A172 (cell line): ENCODE results near the gene ECI1. TPM values are rescaled to one million over a fixed set of nuclear protein-coding genes. Genes with fewer than 3 reads are reported as not detected.
"Not testable (repeated sequence)": the region's sequence is repeated elsewhere in the genome, so short reads cannot be mapped to it uniquely, and the experiment has no call there.

Experiments used
- DNase-seq: peaks from one replicate; pipeline ENCODE4 v3.0.0-alpha.2; 2015; ENCODE audit warnings: low spot score
- total RNA-seq: library from RNA; depleted of rRNA; stranded (reverse); fragments of >200 nt; shearing (Covaris generic); gene quantifications from 2 replicates; pipeline ENCODE4 v1.2.3, GENCODE V29; 2014

The ECI1 gene
- total RNA-seq, 1 experiment from 2014 or later: 50.6 TPM

DNA sequence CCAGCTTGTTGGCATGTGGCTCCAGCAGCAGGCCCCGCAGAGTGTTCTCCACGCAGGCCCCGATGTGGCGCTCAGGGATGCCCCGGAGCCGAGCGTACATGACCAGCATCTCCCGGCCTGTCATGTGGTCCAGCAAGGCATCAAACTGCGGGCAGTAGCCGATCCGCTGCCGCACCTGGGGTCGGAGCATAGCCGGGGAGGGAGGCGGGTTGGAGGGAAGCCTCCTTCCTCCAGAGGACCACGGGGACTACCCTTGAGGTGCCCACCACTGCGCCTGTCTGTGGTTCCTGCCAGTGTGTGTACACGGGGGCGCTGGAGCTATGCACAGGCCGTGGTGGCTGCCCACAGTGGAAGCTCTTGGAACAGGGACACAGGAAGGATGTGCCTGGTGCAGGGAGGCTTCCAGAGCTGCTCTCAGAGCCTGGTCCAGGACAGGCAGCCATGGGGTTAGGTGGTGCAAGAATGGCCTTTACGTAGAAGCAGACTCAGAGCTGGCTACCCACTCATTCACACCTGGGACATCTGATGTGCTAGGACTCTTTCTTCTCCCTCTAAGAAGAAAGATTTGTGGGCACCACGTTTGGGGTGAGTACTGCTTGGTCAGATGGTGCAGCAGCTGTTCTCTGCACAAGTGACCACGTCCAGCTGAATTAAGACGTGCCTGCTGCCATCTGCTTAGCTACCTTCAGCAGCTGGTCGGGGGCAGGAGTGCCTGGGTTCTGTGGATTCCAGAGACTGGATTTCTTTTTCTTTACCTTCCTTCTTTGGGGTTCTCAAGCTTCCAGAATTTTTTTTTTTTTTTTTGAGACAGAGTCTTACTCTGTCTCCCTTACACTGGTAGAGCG, 27.8 kb upstream of the ECI1 start:
- no peak for DNase-seq

DNA sequence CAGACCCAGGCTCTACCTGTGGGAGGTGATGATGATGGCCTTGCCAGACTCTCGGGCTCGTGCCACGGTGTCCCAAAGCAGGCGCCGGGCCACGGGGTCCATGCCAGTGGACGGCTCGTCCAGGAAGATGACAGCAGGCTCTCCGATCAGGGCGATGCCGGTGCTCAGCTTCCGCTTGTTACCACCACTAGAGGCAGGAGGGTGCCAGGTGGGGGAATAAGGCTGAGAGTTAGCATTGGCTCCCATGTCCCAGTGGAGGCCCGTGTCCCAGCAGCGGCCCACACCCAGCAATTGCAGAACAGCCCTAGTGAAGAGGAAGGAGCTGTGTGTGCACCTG, 26.9 kb upstream of the ECI1 start:
- DNase-seq: no peak

DNA sequence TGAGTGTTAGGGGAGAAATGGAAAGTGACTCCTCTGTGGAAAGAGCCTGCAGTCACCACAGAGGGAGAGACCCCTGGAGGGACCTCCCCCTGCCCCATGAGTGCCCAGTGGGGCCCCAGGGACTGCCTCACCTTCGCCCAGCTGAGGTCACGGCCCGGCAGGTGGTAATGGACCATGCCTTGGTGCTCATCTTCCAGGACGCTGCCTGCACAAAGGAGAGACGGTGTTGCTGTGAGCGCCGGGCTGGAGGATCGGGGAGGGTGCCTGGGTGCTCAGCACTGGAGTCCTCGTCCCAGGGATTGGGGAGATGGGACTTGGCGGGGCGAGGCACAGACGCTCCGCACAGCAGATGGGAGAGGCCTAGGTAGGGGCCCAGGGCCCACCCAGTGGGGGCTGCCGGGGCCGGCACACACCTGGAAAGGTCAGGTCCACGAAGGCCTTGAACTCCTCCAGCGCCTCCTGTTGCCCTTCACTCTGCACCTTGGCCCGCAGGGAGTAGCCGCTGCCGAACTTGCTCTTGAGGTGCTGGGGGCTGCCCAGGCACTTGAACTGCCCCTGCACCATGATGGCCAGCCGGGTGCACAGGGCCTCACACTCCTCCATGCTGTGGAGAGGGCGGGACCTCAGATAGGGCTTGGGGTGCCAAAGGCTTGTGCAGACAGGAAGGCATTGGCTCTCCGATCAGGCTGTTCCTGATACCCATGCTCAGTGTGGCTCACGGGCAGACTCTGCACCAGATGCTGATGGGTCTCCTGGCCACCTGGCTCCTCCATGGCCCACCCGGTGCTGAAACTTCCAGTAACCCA, 26.3 kb upstream of the ECI1 start:
- no peak for DNase-seq

DNA sequence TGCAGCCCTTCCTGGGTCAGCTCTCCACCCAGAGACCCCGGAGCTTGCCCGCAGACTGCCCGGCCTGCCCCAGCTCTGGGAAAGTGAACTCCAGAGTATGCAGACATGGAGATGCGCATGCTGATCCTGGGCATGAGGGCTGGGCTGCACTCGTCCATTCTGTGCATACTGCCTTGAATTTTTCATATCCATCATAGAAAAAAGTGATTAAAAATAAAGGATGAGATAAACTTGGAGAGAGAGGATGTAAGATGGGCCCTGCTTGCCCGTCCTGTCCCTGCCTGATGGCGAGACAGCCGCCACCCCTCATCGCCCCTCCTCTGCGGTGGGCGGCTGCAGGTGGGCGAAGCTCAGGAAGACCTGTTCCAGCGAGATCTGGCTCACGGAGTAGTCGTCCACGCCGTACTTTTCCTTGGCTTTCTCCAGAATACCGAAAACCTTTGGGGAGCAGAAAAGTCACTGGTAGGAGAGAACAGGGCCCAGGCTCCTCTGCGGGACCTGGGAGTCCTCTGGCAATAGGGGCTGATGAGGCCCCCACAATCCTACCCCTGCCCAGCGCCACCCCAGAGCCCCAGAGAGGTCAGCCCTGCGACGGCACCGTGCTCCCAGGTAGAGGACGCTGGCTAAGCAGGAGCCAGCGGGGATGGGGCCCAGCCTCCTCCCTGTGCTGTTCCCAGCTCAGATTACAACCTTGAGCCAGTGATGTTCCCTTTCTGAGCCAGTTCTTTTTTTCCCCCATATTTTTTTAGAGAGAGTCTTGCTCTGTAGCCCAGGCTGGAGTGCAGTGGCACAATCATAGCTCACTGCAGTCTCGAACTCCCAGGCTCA, 25.2 kb upstream of the ECI1 start:
- DNase-seq: no peak

DNA sequence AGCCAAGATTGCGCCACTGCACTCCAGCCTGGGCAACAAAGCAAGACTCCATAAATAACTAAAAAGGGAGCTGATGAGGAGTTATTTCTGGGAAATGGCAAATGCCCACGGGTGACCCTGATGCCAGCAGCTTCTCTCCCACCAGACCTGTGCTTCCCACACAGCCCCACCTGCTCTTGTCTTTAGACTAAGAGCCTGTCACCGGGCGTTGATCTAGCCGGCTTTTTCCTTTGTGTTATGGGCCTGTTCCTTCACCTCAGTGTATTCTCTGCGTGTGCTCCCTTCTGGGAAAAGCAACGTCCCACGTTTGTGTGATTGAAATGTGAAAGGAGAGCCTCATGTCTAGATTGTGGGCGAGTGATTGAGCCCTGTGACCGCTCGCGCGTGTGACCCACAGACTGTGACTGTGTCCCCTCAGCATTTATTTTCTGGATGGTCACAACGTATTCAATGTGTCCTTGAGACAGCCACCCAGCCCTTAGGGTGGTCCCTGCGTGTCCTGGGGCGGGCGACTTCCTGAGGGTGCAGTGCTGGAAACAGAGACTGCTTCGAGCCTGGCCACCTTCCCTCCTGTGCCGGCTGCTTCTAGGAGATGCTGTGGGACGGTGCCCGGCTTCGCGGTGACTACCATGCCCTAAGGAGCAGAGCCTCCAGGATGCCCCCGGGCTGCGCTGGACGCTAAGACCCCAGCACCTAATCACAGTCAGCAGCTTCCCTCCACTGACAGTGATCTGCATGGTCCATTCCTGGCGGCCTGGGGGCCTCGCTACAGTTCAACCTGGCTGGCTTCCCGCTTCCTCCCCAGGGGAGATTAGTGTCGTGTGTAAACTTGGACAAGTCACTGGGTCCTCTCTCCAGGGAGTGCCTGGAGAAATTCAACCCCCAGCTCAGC, 24.3 kb upstream of the ECI1 start:
- no peak for DNase-seq

DNA sequence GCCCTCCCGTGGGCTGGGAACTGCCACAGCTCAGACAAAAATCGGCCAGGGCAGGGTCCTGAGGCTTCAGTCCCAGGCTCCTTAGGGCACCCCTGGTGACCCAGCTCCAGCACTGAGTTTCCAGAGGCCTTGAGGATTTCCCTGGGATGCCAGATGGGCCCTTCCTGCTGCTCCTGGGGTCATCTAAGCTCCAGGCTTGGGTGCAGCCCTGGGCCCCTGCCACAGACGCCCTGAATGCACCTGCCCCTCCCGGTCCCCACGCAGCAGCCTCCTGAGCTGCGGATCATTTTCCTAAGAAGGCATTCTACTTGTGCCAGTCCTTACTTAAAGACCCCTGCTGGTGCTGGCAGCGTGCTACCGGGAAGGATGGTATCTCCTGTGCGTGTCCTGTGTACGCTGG, 22.5 kb upstream of the ECI1 start:
- DNase-seq: no peak

DNA sequence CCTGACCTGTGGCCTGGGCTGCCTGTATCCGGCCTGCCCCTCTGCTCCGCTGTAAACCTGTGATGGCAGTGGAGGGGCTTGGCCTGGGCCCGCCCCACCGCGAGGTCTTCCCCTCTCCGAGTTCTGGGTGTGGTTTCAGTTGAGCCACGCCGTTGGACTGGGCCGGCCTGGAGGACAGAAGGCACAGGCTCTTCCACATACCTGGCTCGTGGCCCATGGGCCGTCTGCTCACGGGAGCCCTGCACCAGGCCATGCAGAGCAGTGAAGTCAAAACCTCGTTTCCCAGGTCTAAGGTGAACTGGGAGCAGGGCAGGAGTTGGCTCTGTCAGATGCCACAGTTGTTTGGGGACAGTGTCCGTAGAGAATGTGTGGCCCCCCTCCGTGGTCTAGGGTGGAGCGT, 22.1 kb upstream of the ECI1 start:
- DNase-seq: no peak

DNA sequence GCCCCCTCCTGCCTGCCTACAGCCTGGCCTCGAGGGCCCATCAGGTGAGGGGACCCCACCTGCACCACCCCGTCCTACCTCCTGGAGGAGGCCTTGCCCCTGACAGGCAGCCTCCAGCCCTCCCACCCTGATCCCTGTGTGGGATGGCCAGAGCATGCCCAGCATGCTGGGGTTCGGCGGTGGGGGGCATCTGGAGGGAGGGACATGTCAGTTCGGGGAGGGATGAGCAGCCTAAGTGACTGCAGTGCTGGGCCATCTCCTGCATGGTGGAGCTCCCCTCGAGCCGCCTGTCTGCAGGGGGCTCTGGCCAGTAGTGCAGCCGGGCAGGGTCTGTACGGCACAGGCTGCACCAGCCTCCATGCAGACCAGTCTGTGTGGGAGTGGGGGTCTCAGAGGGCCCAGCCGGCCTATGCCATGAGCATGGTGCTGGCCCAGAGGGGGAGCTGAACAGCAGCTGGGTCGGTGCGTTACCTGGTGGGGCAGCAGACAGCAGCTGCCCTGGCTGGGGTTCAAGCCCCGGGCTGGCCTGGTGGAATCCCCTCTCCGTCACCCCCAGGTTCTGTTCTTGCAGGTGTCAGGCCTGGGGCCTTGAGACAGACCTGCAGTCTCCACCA, 20.6 kb upstream of the ECI1 start:
- DNase-seq: no peak

DNA sequence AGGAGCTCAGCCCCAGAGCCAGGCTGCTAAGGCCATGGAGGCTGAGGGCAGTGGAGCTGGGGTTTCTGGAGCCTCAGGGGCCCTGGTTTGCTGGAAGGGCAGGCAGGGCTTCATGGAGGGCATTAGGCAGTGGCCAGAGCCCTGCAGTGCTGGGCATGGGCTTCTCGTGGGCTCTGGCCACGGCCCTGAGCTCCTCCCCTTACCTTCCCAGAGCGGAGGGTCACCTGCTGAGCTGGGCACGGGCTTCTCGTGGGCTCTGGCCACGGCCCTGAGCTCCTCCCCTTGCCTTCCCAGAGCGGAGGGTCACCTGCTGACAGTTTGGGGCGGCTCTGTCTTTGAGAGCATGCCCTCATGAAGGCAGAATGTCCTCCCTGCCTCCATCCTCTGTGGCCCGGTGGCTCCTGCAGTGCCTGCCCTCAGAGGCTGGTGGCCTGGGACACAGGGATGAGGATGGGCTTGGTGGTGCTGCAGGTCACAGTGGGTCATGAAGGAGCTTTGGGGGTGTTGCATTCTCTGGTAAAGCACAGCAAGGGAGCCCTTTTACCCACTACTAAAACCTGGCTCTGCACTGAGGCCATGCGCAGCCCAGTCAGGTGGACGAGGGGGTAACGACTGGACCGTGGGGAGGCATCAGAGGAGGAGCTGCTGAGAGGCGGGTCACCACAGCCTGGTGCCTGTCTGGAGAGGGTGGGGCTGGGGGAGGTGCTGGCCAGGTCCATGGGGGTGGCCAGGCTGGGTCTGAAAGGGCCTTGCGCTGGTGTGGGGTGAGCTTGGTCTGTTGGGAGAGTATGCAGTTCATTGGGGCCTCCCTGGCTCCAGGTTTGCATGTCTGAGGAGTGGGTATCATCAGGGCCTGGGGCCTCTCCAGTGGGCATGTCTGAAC, 19.4 kb upstream of the ECI1 start:
- no peak for DNase-seq

DNA sequence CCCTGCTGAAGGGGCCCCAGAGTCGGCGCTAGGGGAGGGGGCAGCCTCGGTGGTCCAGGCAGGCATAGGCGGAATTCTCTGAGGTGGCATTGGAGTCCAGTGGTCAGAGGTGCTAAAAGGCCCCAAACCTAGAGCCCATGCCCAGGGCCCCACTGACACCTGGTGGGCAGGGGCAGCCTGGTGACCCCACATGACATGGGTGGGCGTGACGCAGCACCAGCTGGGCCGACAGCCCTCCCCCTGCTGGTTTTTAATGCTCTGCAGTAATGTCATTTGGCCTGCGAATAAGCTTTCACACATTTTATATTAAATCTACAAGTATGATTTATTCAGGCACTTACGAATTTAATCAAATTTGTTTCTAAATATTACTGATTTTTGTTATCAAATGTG, 18.7 kb upstream of the ECI1 start:
- DNase-seq: no peak

DNA sequence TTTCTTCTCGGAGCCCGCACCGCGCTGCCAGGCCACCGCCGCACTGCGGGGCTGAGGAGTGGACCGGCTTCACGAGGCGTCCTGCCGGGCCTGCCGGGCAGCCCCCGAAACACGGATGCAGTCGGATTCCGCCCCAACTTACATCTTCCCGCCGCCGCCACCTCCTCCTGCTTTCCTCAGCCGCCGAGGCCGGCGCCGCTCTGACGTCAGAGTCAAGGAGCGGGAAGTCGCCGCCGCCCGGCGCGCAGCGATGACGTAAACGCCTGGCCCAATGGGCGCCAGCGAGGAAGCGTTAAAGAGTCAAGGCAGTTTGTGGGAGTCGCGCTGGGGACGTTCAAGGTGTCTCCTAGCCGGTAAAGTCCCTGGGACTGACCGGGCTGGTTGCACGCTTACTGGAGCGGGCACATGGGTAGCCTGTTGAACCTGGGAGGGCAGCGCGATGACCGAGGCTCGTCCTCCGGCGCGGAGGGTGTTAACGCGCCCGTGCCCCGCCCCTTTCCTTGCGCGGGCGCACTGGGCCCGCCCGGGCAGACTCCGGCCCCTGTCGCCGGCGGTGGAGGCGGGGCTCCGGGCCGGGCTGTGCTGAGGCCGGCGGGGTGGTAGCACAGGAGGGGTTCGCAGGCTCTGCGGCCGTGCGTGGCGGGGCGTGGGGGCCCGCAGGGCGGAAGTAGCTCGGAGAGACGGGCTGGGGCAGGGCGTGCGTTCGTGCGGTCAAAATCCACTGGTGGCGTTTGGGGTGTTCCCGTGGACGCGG, 16.7 kb upstream of the ECI1 start, which contains the start of gene RNPS1:
Gene RNPS1, minus strand, starts transcription at position 214 of the 754 bp plus-strand sequence. CDS start 3,483 bp downstream, outside the sequence.
- peak; percentile 85 for DNase-seq

DNA sequence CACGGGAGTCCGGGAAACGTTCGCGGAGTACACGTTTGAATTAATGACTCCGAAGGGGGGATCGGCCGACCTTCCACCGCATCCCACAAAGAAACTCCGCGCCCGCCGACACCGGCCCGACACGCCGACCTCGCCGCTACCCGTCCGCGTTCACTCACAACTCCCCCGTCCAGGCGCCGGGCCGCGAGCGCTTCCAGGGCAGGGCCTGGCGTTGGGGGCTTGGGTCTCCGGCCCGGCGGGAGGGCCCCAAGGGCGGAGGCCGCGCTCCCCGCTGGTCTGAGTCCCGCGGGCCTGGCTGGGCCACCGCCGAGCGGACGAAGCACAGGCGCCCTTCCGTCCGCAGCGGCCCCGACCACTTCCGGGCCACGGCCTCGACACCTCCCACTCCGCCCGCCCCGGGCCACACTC, 16.1 kb upstream of the ECI1 start:
- DNase-seq: not testable (repeated sequence)

DNA sequence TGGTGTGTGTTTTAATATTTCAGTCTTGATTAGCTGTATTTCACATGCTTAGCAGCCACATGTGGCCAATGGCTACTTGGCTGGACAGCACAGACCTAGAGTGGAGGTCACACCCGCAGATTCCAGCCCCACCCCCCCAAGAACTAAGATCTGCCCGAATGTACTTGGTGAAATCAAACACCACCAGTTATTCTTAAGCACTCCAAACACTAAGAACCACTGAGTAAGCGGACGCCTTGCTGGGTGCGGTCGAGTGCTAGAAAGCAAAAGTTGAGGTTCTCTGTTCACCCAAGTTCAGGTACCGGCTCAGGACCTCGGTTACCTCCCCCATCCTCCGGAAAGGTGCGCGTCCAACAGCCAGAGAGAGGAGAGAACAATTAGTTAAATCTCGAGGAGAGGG, 15.5 kb upstream of the ECI1 start:
- peak; percentile 39 for DNase-seq

DNA sequence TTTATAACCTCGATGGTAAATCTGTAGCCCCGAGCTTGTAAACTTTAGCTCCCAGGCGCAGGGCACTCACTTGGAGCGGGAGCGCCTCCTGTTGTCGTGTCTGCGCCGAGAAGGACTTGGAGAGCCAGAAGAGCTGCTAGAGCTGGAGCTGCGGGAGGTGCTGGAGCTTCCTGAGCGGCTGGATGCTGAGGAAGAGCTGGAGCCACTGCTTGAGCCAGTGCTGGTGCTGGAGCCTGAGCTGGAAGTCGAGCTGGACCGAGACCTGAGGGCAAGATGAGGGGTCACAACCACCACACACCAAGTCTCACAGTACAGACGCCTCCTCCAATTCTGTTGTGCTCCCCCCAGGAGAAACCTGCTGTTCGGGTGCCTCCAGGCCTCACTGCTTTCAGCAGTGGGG, 11.6 kb upstream of the ECI1 start:
- DNase-seq: not testable (repeated sequence)

DNA sequence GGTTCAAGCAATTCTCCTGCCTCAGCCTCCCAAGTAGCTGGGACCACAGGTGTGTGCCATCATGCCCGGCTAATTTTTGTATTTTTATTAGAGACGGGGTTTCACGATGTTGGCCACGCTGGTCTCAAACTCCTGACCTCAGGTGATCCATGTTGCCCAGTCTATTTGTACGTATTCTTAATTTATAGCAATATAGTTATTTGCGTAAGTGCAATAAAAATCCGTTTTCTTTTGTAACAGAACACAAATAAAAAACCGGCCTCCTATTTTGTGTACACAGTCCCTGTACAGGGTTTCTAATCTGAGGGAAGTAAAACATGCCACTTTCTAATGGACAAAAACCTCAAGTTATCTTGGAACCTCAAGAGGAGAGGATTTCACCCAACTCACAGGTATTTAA, 8.9 kb upstream of the ECI1 start:
- DNase-seq: no peak

DNA sequence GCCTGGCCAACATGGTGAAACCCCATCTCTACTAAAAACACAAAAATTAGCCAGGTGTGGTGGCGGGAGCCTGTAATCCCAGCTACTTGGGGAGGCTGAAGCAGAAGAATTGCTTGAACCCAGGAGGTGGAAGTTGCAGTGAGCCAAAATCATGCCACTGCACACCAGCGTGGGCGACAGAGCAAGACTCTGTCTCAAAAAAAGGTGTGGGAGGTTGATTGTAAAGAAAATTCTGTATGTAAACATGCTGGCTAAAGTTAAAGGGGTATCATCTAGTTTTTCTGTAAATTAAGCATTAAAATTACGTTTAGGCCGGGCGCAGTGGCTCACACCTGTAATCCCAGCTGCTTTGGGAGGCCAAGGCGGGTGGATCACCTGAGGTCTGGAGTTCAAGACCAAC, 7.1 kb upstream of the ECI1 start:
- not testable (repeated sequence) for DNase-seq

DNA sequence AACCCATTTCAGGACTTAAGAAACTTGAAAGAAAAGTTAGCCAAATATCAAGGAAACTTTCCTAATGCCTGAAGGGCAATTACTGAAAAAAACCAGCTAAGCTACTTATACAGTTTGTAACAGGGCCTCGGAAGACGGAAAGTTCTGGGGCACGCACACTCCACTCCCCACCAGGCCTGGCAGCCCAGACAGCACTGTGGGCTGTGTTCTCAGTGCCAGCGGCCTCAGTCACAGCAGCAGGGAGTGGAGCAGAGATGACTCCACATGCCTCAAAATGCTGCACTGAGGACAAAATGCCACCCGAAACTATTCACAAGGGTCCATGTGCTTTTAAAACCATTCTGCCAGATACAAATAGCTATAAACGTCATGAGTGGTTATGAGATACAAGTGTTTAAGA, 6.3 kb upstream of the ECI1 start:
- DNase-seq: no peak

DNA sequence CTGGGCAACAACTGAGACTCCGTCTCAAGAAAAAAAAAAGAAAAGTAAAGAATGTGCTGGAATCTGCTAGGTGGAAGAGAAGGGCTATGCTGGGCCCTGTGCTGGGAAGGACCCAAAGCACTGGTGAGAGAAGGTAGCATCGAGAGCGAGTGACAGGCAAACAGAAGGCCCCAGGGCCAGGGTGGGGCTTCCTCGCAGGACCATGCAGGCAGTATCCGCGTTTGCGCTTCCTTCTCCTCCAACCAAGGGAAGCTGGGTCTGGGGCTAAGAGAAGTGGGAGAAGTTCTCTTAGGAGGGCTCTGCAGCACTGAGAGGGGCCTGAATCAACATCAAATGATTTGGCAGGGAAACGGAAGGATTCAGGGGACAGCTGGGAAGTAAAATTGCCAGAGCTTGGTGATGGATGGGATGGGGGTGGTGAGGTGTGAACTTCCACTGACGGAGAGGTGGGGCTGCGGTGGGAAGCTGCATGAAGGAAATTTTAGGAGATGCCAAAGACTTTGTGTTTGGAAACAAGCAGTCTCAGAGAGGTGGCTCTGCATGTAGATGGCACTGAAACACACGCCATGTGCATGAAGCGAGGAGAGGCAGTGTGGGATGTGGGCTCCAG, 5.2 kb upstream of the ECI1 start:
- no peak for DNase-seq

DNA sequence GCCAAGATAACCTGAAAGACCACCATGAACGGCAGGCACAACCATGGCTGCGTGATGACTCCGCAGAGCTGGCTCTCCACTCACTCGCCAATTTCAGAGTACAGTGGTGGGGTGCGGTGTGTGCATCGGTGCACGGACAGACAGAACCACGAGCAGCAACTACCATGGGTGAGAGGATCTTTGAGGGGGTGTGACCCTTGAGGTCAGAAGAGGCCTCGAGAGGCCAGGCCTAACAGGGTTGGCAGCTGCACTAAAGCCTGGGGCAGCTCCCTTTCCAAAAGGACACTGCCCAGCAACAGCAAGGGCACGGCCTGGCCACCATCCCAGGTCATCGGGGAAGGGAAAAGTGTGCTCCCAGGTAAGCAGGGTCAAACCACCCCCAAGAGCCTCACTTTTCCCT, 1.9 kb upstream of the ECI1 start:
- DNase-seq: no peak
